22Rv1 (cell line): ENCODE measurements around the gene CRB1.

Source experiments
- ZFX ChIP-seq: fragments of 450-650 bp; IDR thresholded peaks from 2 replicates; pipeline ENCODE4 v1.6.1; 2017; ENCODE audit warnings: antibody characterized with exemption, borderline replicate concordance
- TF ChIP-seq, protein P1 (sequence below): fragments of 450-650 bp; IDR thresholded peaks from 2 replicates; pipeline ENCODE4 v1.5.1; 2017; ENCODE audit warnings: mild to moderate bottlenecking

DNA sequence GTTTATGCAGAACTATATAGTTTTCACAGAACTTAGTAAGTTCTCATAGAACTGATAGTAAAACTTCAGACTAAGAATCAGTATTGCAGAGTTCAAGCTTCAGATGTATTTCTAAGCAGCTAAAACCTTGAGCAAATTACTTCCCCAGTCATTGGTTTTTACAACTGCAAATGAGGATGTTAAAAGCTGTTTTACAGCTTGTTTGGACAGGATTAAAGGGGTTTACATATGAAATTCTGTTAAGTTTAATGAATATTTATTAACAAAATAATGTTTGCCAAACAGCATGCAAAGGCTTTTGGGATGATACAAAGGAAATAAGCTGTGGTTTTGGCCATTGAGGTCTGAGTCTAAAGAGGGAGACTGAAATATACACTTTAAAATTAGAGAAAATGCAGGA lies 39.1 kb downstream of the CRB1 start:
- TF ChIP-seq, protein P1, sequence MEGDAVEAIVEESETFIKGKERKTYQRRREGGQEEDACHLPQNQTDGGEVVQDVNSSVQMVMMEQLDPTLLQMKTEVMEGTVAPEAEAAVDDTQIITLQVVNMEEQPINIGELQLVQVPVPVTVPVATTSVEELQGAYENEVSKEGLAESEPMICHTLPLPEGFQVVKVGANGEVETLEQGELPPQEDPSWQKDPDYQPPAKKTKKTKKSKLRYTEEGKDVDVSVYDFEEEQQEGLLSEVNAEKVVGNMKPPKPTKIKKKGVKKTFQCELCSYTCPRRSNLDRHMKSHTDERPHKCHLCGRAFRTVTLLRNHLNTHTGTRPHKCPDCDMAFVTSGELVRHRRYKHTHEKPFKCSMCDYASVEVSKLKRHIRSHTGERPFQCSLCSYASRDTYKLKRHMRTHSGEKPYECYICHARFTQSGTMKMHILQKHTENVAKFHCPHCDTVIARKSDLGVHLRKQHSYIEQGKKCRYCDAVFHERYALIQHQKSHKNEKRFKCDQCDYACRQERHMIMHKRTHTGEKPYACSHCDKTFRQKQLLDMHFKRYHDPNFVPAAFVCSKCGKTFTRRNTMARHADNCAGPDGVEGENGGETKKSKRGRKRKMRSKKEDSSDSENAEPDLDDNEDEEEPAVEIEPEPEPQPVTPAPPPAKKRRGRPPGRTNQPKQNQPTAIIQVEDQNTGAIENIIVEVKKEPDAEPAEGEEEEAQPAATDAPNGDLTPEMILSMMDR = no peak
- TF ChIP-seq ZFX = no peak
